GM12864 (cell line): Measurements from ENCODE around the gene ZCCHC14.

Source experiments
- DNase-seq: peaks from one replicate; pipeline ENCODE4 v3.0.0-alpha.2; 2011; ENCODE audit warnings: low read depth
- H3K4me3 ChIP-seq: 2 replicates; pipeline ENCODE4 v1.5.1; 2011; ENCODE audit warnings: mild to moderate bottlenecking, low read depth, low read length, control low read depth
- CTCF ChIP-seq: IDR thresholded peaks from 2 replicates; pipeline ENCODE4 v1.5.1; 2011; ENCODE audit warnings: low read depth, mild to moderate bottlenecking, moderate library complexity, low read length, control low read depth, inconsistent platforms; ENCODE audit errors: missing control alignments

ZCCHC14 gene

GRCh38 chr16:87466975-87467501 is 25.8 kb downstream of the ZCCHC14 start:
- no peak overlapping the region for H3K4me3 ChIP-seq
- TF ChIP-seq CTCF, result no peak
- no peak for DNase-seq

- no peak for DNase-seq
- no peak for TF ChIP-seq CTCF
- no peak overlapping the region for H3K4me3 ChIP-seq
These were observed 26.9 kb downstream of the ZCCHC14 start for GRCh38 chr16:87465879-87466278.

GRCh38 chr16:87465306-87465705 is 27.5 kb downstream of the ZCCHC14 start:
- TF ChIP-seq CTCF, result no peak
- DNase-seq, result no peak
- H3K4me3 ChIP-seq, result no peak overlapping the region

GRCh38 chr16:87464691-87465300 is 28.0 kb downstream of the ZCCHC14 start:
- no peak overlapping the region for H3K4me3 ChIP-seq
- no peak for DNase-seq
- TF ChIP-seq CTCF, result no peak

GRCh38 chr16:87463722-87464690 is 28.8 kb downstream of the ZCCHC14 start:
- TF ChIP-seq CTCF, result no peak
- H3K4me3 ChIP-seq, result no peak overlapping the region
- no peak for DNase-seq

- peak; percentile 40 for DNase-seq
- peak; percentile 68 for TF ChIP-seq CTCF
- H3K4me3 ChIP-seq, result no peak overlapping the region; the same call in 1 of the 2 replicates
These were observed 31.3 kb downstream of the ZCCHC14 start for GRCh38 chr16:87461466-87461991.
